Activated T-helper 17 cell treated with anti-CD3 and anti-CD28 coated beads, Interleukin-2, amount 50 U/mL, for 72 hours (primary cell): Measurements from ENCODE around the gene MAP7D1. TPM values are rescaled to one million over a fixed set of nuclear protein-coding genes. Genes with fewer than 3 reads are reported as not detected.
A peak's percentile ranks its signal among the peaks of the same experiment; 100 is the strongest.
"Not testable (repeated sequence)": the region's sequence is repeated elsewhere in the genome, so short reads cannot be mapped to it uniquely, and the experiment has no call there.

Source experiments
- ATAC-seq: fragments of 150-1000 bp; cut with Tn5 transposase; replicated peaks from 2 replicates; pipeline ENCODE4 v1.10.0; 2021; ENCODE audit warnings: mild to moderate bottlenecking, moderate library complexity
- H3K27ac Mint-ChIP-seq: one replicate; pipeline ENCODE4 v1.8.0; 2022; ENCODE audit warnings: mixed read lengths
- H3K27me3 Mint-ChIP-seq: one replicate; pipeline ENCODE4 v1.8.0; 2022; ENCODE audit warnings: mixed read lengths
- H3K36me3 Mint-ChIP-seq: one replicate; pipeline ENCODE4 v1.8.0; 2022; ENCODE audit warnings: low read depth, mild to moderate bottlenecking, mixed read lengths
- H3K4me1 Mint-ChIP-seq: one replicate; pipeline ENCODE4 v1.8.0; 2022; ENCODE audit warnings: mixed read lengths
- H3K4me3 Mint-ChIP-seq: one replicate; pipeline ENCODE4 v1.8.0; 2022; ENCODE audit warnings: mild to moderate bottlenecking, mixed read lengths
- H3K9me3 Mint-ChIP-seq: one replicate; pipeline ENCODE4 v1.8.0; 2022; ENCODE audit warnings: mixed read lengths
- total RNA-seq, 2 donors: library from RNA; stranded (reverse); gene quantifications; one replicate each; pipeline ENCODE4 v1.2.3, GENCODE V29; 2022

MAP7D1 gene
- total RNA-seq, 2 donors from 2014 or later: 97.9 to 164 TPM

GRCh38 chr1:36151845-36152203 is 4.1 kb upstream of the MAP7D1 start:
- peak overlapping the region; percentile 94 for H3K4me3 Mint-ChIP-seq
- no peaks in the 10 kb centered on the region for H3K27me3 Mint-ChIP-seq
- peak overlapping the region; percentile 92 for H3K27ac Mint-ChIP-seq
- no peak for ATAC-seq
- peaks cover 26% of the 10 kb centered on the region for H3K4me1 Mint-ChIP-seq
- H3K36me3 Mint-ChIP-seq: peaks cover 6% of the 10 kb centered on the region
- no peaks in the 10 kb centered on the region for H3K9me3 Mint-ChIP-seq

DNA sequence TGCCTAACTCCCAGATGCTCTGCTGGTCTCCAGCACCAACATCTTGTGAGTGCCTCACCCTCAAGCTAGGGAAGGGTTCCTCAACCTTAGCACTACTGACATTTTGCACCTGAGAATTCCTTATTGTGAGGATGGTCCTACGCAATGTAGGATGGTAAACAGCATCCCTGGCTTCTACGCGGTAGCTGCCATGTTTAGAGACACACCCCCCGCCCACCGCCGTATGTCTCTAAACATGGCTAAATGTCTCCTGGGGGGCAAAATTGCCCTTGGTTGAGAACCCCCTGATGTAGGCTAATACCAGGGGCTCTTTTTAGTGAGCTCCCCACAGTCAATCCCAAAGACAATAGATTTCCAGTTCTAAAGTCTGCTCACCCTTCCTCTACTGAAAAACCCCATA is 2.5 kb upstream of the MAP7D1 start:
- H3K4me1 Mint-ChIP-seq: peaks cover 31% of the 10 kb centered on the region
- H3K27ac Mint-ChIP-seq: peak overlapping the region; percentile 92
- no peaks in the 10 kb centered on the region for H3K9me3 Mint-ChIP-seq
- H3K27me3 Mint-ChIP-seq: no peaks in the 10 kb centered on the region
- H3K36me3 Mint-ChIP-seq: peaks cover 21% of the 10 kb centered on the region
- H3K4me3 Mint-ChIP-seq: peak overlapping the region; percentile 94
- ATAC-seq: no peak

DNA sequence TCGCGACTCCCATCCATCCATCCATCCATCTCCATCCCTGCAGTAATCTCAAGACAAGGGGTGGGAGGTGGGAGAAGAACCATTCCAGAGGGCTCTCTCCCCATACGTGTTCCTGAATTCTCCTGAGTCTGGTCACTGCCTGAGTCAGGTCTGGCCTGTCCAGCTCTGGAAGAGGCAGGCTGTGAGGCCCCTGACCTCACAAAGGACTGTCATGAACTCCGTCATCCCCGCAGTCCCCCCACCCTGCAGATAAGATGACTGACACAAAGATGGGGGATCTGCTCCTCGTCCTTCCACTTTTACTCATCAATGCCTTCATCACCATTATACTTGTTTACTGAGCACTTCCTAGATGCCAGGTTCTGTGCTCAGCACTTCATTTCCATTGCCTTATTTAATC is 1.6 kb upstream of the MAP7D1 start:
- Mint-ChIP-seq H3K4me3 (peak overlapping the region; percentile 75), H3K4me1 (peaks cover 35% of the 10 kb centered on the region), H3K27me3 (no peaks in the 10 kb centered on the region), H3K36me3 (peaks cover 22% of the 10 kb centered on the region), H3K27ac (peak overlapping the region; percentile 75), H3K9me3 (no peaks in the 10 kb centered on the region)
- no peak for ATAC-seq

GRCh38 chr1:36154765-36155407 is 1.1 kb upstream of the MAP7D1 start:
- no peak for ATAC-seq
- Mint-ChIP-seq H3K9me3 (no peaks in the 10 kb centered on the region), H3K4me1 (peaks cover 37% of the 10 kb centered on the region)

GRCh38 chr1:36156329-36157114 is 562 bp downstream of the MAP7D1 start:
- Mint-ChIP-seq H3K27ac (peak overlapping the region; percentile 94), H3K9me3 (no peaks in the 10 kb centered on the region), H3K36me3 (peaks cover 29% of the 10 kb centered on the region), H3K4me1 (peaks cover 33% of the 10 kb centered on the region), H3K4me3 (peak overlapping the region; percentile 95), H3K27me3 (no peaks in the 10 kb centered on the region)
- peak; percentile 25 for ATAC-seq

More at GRCh38 chr1:36154765-36155407, 1.1 kb upstream of the MAP7D1 start:
- peaks cover 22% of the 10 kb centered on the region for H3K36me3 Mint-ChIP-seq
- peak overlapping the region; percentile 75 for H3K4me3 Mint-ChIP-seq
- H3K27me3 Mint-ChIP-seq: no peaks in the 10 kb centered on the region
- H3K27ac Mint-ChIP-seq: peak overlapping the region; percentile 75

- Mint-ChIP-seq H3K27ac (peak overlapping the region; percentile 94), H3K9me3 (no peaks in the 10 kb centered on the region), H3K4me3 (peak overlapping the region; percentile 95), H3K27me3 (no peaks in the 10 kb centered on the region), H3K36me3 (peaks cover 37% of the 10 kb centered on the region), H3K4me1 (peaks cover 36% of the 10 kb centered on the region)
- no peak for ATAC-seq
These were observed 1.3 kb downstream of the MAP7D1 start for GRCh38 chr1:36157115-36157903.

DNA sequence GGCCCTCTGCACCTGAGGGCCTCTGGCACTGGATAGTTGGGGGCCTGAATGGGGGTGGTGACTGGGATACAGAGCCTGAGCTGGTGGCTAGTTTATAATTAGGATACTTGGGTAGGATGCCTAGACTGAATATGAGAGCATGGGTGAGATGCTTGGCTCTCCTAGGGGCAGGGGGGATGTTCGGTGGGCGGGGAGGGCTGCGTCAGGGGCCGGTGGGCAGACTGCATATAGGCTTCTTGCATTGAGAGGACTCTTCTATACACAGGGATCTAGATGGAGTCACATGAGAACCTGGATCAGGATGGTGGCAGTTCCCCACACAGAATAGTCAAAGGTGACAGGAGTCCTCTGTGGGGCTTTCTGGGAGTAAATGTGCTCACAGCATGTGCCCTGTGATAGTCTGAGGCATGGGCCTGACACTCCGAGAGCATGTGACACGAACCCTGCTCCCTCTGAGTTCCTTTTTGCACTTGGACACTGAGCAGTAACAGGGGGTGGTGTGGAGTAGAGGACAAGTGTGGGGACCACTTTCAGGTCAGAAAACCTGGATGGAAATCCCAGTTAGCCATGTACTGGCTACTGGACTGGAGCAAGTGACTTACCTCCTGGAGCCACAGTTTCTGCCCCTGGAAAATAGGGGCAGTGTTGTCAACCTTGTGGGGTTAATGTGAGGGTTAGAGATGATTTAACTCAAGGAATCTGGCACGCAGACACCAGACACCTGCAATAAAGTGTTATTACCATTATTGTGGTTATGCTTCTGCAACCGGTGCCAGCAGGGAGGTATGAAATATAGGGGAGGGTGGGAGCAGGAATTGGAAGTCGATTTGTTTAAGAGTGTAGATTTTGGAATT is 2.2 kb downstream of the MAP7D1 start:
- H3K27me3 Mint-ChIP-seq: no peaks in the 10 kb centered on the region
- peak overlapping the region; percentile 94 for H3K27ac Mint-ChIP-seq
- peaks cover 39% of the 10 kb centered on the region for H3K4me1 Mint-ChIP-seq
- no peaks in the 10 kb centered on the region for H3K9me3 Mint-ChIP-seq
- H3K36me3 Mint-ChIP-seq: peaks cover 46% of the 10 kb centered on the region
- no peak for ATAC-seq
- H3K4me3 Mint-ChIP-seq: peak overlapping the region; percentile 95

GRCh38 chr1:36158827-36159252 is 2.9 kb downstream of the MAP7D1 start:
- peak overlapping the region; percentile 98 for H3K27ac Mint-ChIP-seq
- not testable (repeated sequence) for ATAC-seq, H3K9me3 Mint-ChIP-seq, H3K27me3 Mint-ChIP-seq
- peak overlapping the region; percentile 95 for H3K4me3 Mint-ChIP-seq
- H3K36me3 Mint-ChIP-seq: peaks cover 47% of the 10 kb centered on the region
- peaks cover 39% of the 10 kb centered on the region for H3K4me1 Mint-ChIP-seq

GRCh38 chr1:36159614-36160387 is 3.8 kb downstream of the MAP7D1 start:
- Mint-ChIP-seq H3K27ac (peak overlapping the region; percentile 98), H3K9me3 (no peaks in the 10 kb centered on the region), H3K4me3 (peak overlapping the region; percentile 95), H3K4me1 (peaks cover 40% of the 10 kb centered on the region), H3K36me3 (peaks cover 56% of the 10 kb centered on the region), H3K27me3 (no peaks in the 10 kb centered on the region)
- no peak for ATAC-seq

DNA sequence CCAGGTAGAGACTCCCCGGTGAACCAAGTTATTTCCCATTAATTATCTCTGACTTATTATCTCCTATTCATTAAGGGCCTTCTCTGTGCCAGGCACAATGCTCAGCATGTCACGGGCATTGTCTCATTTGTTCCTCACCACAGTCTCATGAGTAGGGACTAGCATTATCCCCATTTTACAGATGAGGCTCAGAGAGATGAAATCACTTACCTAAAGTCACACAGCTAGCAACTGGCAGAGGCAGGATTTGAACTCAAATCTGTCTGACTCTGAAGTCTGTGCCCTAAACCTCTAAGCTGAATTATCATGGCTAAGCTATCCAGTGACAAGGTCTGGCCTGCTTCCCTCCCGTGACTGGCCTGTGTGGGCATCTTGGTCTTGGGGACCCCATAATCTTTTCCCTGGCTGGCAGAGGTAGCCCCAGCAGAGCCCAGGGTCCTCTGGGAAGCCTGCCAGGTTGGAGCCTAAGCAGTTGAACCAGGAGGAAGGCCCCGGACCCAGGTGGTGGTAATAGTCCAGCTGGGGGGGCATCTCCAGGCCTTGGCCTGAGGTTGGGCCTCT is 4.5 kb downstream of the MAP7D1 start:
- Mint-ChIP-seq H3K4me3 (peak overlapping the region; percentile 95), H3K27ac (peak overlapping the region; percentile 98), H3K4me1 (peaks cover 41% of the 10 kb centered on the region), H3K36me3 (peaks cover 60% of the 10 kb centered on the region), H3K27me3 (no peaks in the 10 kb centered on the region), H3K9me3 (no peaks in the 10 kb centered on the region)
- ATAC-seq: no peak

DNA sequence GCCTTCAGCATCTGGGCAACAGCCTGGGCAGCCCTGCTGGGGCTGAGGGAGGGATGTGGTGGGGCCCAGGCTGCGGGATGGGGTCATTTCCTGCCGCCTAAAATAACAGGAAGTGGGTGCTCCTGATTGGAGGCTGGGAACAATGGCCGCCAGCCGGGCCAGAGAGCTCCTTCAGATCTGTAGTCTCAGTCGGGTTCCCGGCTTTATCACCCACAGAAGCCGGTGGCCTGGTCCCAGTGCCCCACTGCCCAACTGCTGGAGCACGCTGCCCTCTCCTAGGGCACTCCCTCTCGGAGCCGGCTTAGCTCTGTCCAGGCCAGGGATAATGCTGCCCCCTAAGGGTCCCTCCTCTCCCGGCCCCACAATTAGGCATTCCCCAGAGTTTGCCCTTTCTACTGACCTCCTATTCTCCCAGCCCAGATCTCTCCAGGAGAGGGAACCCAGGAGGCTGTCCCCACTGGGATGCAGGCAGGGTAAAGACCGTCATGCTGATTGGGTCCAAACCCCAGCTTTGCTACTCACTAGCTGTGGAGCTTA is 5.1 kb downstream of the MAP7D1 start:
- Mint-ChIP-seq H3K9me3 (no peaks in the 10 kb centered on the region), H3K27ac (peak overlapping the region; percentile 98), H3K4me1 (peaks cover 41% of the 10 kb centered on the region), H3K27me3 (no peaks in the 10 kb centered on the region), H3K36me3 (peaks cover 65% of the 10 kb centered on the region), H3K4me3 (peak overlapping the region; percentile 95)
- peak; percentile 70 for ATAC-seq

DNA sequence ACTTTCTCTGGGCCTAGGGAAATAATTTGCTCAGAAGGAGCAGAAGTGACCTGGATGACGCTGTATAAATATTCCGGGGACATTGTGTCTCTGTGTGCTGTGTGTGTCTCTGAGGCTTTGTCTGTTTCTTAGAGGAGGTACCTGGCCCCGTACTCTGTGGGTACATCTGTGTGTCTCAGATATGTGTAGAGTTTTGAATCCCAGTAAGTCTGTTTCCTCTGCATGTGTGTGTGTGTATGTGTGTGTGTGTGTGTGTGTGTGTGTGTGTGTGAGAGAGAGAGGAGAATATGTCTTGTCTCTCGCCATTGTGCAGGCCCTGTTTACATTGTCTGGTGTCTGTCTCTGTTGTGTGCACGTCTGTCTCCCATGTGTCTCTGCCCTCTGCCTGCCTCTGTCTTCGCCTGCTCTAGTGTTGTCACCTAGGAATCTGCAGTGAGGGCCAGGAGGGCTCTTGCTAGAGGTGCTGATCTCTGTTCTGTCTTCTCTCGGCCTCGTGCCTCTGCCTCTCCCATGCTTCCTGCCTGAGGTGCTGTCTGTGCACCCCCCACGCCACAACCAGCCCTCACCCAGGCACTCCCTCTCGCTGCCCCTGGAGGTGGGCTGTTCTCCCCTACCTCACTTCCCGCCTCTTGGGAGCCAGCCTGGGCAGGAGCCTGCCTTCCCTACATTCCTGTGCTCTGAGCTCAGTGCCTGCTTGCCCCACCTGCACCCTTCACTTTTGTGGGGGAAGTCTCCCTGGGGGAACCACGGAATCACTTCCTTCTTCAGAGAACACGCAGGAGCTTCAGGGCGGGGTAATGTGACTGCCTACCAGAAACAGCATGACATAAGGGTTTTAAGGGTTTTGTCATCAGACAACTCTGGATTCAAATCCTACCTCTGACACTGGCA is 5.9 kb downstream of the MAP7D1 start:
- peak overlapping the region; percentile 95 for H3K4me3 Mint-ChIP-seq
- no peaks in the 10 kb centered on the region for H3K27me3 Mint-ChIP-seq
- peaks cover 46% of the 10 kb centered on the region for H3K4me1 Mint-ChIP-seq
- peak; percentile 62 for ATAC-seq
- H3K9me3 Mint-ChIP-seq: no peaks in the 10 kb centered on the region
- H3K36me3 Mint-ChIP-seq: peaks cover 73% of the 10 kb centered on the region
- peak overlapping the region; percentile 98 for H3K27ac Mint-ChIP-seq
